Caco-2 (cell line): ENCODE measurements around the gene OAT. TPM values are rescaled to one million over a fixed set of nuclear protein-coding genes. Genes with fewer than 3 reads are reported as not detected.
A peak's percentile ranks its signal among the peaks of the same experiment; 100 is the strongest.

Source experiments
- BruUV-seq: library from RNA; stranded (reverse); fragments of 400-500 nt; replicated peaks from 2 replicates; lab custom pipeline; 2021; lab: Mats Ljungman, UMichigan
- CTCF ChIA-PET: fragments of 300-600 bp; sonication (Branson Sonifier 250); formaldehyde crosslinking; loops from one replicate; lab custom pipeline; 2022; ENCODE audit warnings: antibody characterized with exemption; lab: Charles Lee
- POLR2A ChIA-PET: fragments of 300-600 bp; sonication (Branson Sonifier 250); formaldehyde crosslinking; loops from one replicate; lab custom pipeline; 2022; ENCODE audit warnings: antibody characterized with exemption; lab: Charles Lee
- DNase-seq, 2 experiments: peaks; one replicate each; pipeline versions ENCODE4 v3.0.0 to v3.0.0-alpha.2; 2020 to 2022
- H3K27me3 ChIP-seq: replicated peaks from 2 replicates; pipeline ENCODE4 v1.6.0; 2011; ENCODE audit warnings: low read length; ENCODE audit not compliant: control insufficient read depth, insufficient read depth
- H3K36me3 ChIP-seq: 2 replicates; pipeline ENCODE4 v1.5.1; 2011; ENCODE audit warnings: low read length; ENCODE audit not compliant: control insufficient read depth, insufficient read depth
- H3K4me1 ChIP-seq: fragments of 250-450 bp; sonication (Bioruptor Pico); 2 replicates; pipeline ENCODE4 v1.5.1; 2020; ENCODE audit warnings: mild to moderate bottlenecking
- H3K4me3 ChIP-seq: 2 replicates; pipeline ENCODE4 v1.5.1; 2011; ENCODE audit warnings: low read depth, mild to moderate bottlenecking, control low read depth, low read length
- H3K9me3 ChIP-seq: fragments of 250-450 bp; sonication (Bioruptor Pico); 2 replicates; pipeline ENCODE4 v1.5.1; 2020; ENCODE audit warnings: mild to moderate bottlenecking, moderate library complexity
- H3K27ac Mint-ChIP-seq: one replicate; pipeline ENCODE4 v1.8.0; 2022; ENCODE audit warnings: mixed read lengths; ENCODE audit not compliant: unreplicated experiment
- H3K27me3 Mint-ChIP-seq: one replicate; pipeline ENCODE4 v1.8.0; 2022; ENCODE audit warnings: mixed read lengths; ENCODE audit not compliant: insufficient read depth, unreplicated experiment
- H3K36me3 Mint-ChIP-seq: one replicate; pipeline ENCODE4 v1.8.0; 2022; ENCODE audit warnings: mild to moderate bottlenecking, mixed read lengths; ENCODE audit not compliant: insufficient read depth, unreplicated experiment
- H3K4me1 Mint-ChIP-seq: one replicate; pipeline ENCODE4 v1.8.0; 2022; ENCODE audit warnings: low read depth, mixed read lengths; ENCODE audit not compliant: unreplicated experiment
- H3K4me3 Mint-ChIP-seq: one replicate; pipeline ENCODE4 v1.8.0; 2022; ENCODE audit warnings: mild to moderate bottlenecking, moderate library complexity, mixed read lengths; ENCODE audit not compliant: unreplicated experiment
- H3K9me3 Mint-ChIP-seq: one replicate; pipeline ENCODE4 v1.8.0; 2022; ENCODE audit warnings: mixed read lengths; ENCODE audit not compliant: unreplicated experiment
- CTCF ChIP-seq, 2 experiments: fragments of 200-600 bp in 1 of 2; IDR thresholded peaks; 1 replicate in 1 of 2; 2 replicates in 1 of 2; pipeline versions ENCODE4 v1.5.1 to v1.8.0; 2011 to 2022; ENCODE audit warnings: antibody characterized with exemption in 1 of 2, control low read depth in 1 of 2, inconsistent platforms in 1 of 2, low read depth in 1 of 2, low read length in 1 of 2, mild to moderate bottlenecking in 1 of 2, moderate library complexity in 1 of 2; ENCODE audit not compliant: insufficient read depth in 1 of 2, severe bottlenecking in 1 of 2, unreplicated experiment in 1 of 2
- intact Hi-C: fragments of 100-400 bp; cut with micrococcal nuclease; formaldehyde crosslinking; loops from one replicate; pipeline ENCODE4 v1.10.0; 2022; ENCODE audit not compliant: unreplicated experiment
- total RNA-seq: library from RNA; stranded (reverse); gene quantifications from 2 replicates; pipeline ENCODE4 v1.2.3, GENCODE V29; 2022

Gene OAT
- total RNA-seq, 1 experiment from 2014 or later: 312 TPM

GRCh38 chr10:124383496-124383895 is 35.2 kb downstream of the OAT start:
- ChIA-PET CTCF (interaction anchor here (0.6 to 1.3 kb wide), 2 partner anchors 80 to 389 kb away, joined by 3 to 8 read pairs; no protein-coding TSS in a partner anchor), POLR2A (no interaction called here)
- no peaks in the 10 kb centered on the region for H3K9me3 Mint-ChIP-seq
- Histone ChIP-seq H3K4me3 (no peak overlapping the region), H3K27me3 (no peaks in the 10 kb centered on the region; the same call in 1 of the 2 replicates), H3K36me3 (no peaks in the 10 kb centered on the region), H3K4me1 (peaks cover 8% of the 10 kb centered on the region), H3K9me3 (no peaks in the 10 kb centered on the region)
- no peak for TF ChIP-seq CTCF (IDR thresholded peaks at IDR 0.05; ENCODE audit: insufficient read depth in 1 of 2, low read depth in 1 of 2, low read length in 1 of 2, severe bottlenecking in 1 of 2, unreplicated experiment in 1 of 2)
- peaks cover 18% of the 10 kb centered on the region for H3K27me3 Mint-ChIP-seq
- no peak for DNase-seq
- no TSS peak for BruUV-seq
- H3K4me3 Mint-ChIP-seq: no peak overlapping the region
- H3K36me3 Mint-ChIP-seq: peaks cover under 1% of the 10 kb centered on the region
- no peak overlapping the region for H3K27ac Mint-ChIP-seq
- intact Hi-C loops: no loop called here
- no peaks in the 10 kb centered on the region for H3K4me1 Mint-ChIP-seq

DNA sequence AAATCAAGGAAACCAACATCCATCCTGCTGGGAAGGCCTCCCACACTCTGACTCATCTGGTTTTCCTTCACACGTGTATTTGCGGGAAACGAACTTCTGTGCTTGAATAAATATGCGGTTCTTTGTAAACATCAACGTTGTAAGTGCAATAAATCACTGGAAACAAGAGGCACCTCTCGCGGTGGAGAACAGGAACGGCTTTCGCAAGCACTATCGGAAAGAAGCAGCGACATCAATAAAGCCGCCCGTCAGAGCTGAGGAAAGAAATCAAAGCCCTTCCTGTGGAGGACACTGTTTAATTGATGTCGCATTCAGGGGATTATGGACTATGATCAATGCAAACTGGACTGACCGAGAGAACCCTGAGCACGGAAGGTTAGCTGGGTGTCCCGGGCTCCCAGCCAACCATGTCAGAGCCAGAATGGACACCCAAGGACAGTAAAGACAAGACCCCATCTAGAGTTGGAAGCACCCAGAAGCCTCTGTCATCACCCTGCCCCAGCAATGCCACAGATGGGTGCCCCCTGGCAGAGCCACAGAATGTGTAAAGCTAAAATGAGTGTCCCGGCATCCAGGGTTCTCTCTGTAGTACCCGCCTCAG is 37.6 kb downstream of the OAT start:
- no peak overlapping the region for H3K4me3 ChIP-seq
- CTCF ChIA-PET: no interaction called here
- Mint-ChIP-seq H3K36me3 (peaks cover 5% of the 10 kb centered on the region), H3K9me3 (no peaks in the 10 kb centered on the region), H3K27me3 (peaks cover 18% of the 10 kb centered on the region), H3K4me3 (no peak overlapping the region), H3K27ac (no peak overlapping the region), H3K4me1 (no peaks in the 10 kb centered on the region)
- no peaks in the 10 kb centered on the region for H3K36me3 ChIP-seq
- H3K4me1 ChIP-seq: peaks cover 4% of the 10 kb centered on the region
- intact Hi-C loops: no loop called here
- no TSS peak for BruUV-seq
- no peaks in the 10 kb centered on the region for H3K9me3 ChIP-seq
- POLR2A ChIA-PET: no interaction called here
- DNase-seq: peak in 1 of 2 experiments; percentile 26
- no peaks in the 10 kb centered on the region; the same call in 1 of the 2 replicates for H3K27me3 ChIP-seq
- no peak for TF ChIP-seq CTCF (IDR thresholded peaks at IDR 0.05; ENCODE audit: insufficient read depth in 1 of 2, low read depth in 1 of 2, low read length in 1 of 2, severe bottlenecking in 1 of 2, unreplicated experiment in 1 of 2)

DNA sequence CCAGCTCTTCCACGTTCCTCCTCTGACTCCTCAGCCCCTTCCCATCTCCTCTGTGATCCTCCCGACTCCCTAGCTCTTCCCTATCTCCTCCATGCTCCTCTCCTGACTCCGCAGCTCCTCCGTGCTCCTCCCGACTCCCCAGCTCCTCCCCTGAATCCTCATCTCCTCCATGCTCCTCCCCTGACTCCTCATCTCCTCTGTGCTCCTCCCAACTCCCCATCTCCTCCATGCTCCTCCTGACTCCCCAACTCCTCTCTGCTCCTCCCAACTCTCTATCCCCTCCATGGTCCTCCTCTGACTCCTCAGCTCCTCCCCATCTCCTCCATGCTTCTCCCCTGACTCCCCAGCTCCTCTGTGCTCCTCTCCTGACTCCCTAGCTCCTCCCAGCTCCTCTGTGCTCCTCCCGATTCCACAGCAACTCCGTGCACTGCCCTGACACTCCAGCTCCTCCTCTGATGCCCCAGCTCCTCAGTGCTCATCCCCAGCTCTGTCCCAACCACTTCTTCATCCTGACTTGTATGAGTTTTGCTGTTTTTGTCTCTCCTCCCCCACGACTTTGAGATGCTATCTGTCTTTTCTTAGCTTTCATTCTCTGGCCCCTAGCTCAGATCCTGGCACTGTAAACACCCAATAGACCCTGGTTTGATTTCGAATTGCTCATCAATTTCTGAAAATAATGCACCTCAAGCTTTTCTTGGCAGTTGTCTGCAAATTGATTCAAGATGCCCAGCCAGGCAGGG is 38.3 kb downstream of the OAT start:
- Histone ChIP-seq H3K9me3 (no peaks in the 10 kb centered on the region), H3K36me3 (no peaks in the 10 kb centered on the region), H3K4me1 (no peaks in the 10 kb centered on the region), H3K27me3 (no peaks in the 10 kb centered on the region; the same call in 1 of the 2 replicates), H3K4me3 (no peak overlapping the region)
- H3K9me3 Mint-ChIP-seq: no peaks in the 10 kb centered on the region
- no peak overlapping the region for H3K4me3 Mint-ChIP-seq
- no peak for TF ChIP-seq CTCF (IDR thresholded peaks at IDR 0.05; ENCODE audit: insufficient read depth in 1 of 2, low read depth in 1 of 2, low read length in 1 of 2, severe bottlenecking in 1 of 2, unreplicated experiment in 1 of 2)
- ChIA-PET POLR2A (no interaction called here), CTCF (interaction anchor here (1.8 kb wide), 1 partner anchor 8 kb away, joined by 7 read pairs; no protein-coding TSS in a partner anchor)
- peak in 1 of 2 experiments; percentile 26 for DNase-seq
- no TSS peak for BruUV-seq
- peaks cover 5% of the 10 kb centered on the region for H3K36me3 Mint-ChIP-seq
- peaks cover 18% of the 10 kb centered on the region for H3K27me3 Mint-ChIP-seq
- no peaks in the 10 kb centered on the region for H3K4me1 Mint-ChIP-seq
- no peak overlapping the region for H3K27ac Mint-ChIP-seq
- intact Hi-C loops: no loop called here
